PFSK-1 (cell line): ENCODE data around the gene SPRY2.

ENCODE experiments used
- FOXP2 ChIP-seq: optimal IDR thresholded peaks from 2 replicates; pipeline ENCODE3; 2011; ENCODE audit warnings: borderline replicate concordance, control low read depth, inconsistent platforms; ENCODE audit not compliant: insufficient read depth; ENCODE audit errors: extremely low read length, extremely low read depth
- POLR2AphosphoS5 ChIP-seq: IDR thresholded peaks from 2 replicates; pipeline ENCODE4 v1.6.1; 2012; ENCODE audit warnings: low read depth, mild to moderate bottlenecking, control low read depth, low read length, moderate library complexity
- REST ChIP-seq, 2 experiments: IDR thresholded peaks; 2 replicates each; pipeline versions ENCODE4 v1.6.1 to v1.8.0; 2011 to 2012; ENCODE audit warnings: low read depth in 2 of 2, low read length in 2 of 2, control low read depth in 1 of 2, inconsistent platforms in 1 of 2, mild to moderate bottlenecking in 1 of 2, moderate library complexity in 1 of 2; ENCODE audit not compliant: insufficient read depth in 1 of 2
- SIN3A ChIP-seq: IDR thresholded peaks from 2 replicates; pipeline ENCODE4 v1.6.1; 2012; ENCODE audit warnings: mild to moderate bottlenecking, low read length, moderate library complexity, borderline replicate concordance; ENCODE audit not compliant: insufficient read depth
- TAF1 ChIP-seq: IDR thresholded peaks from 2 replicates; pipeline ENCODE4 v1.6.1; 2012; ENCODE audit warnings: low read length, control low read depth, borderline replicate concordance; ENCODE audit not compliant: insufficient read depth

Gene SPRY2

GRCh38 chr13:80348750-80349149, 7.8 kb upstream of the SPRY2 start:
- no peak for TF ChIP-seq POLR2AphosphoS5
- no peak for TF ChIP-seq REST (IDR thresholded peaks at IDR 0.05; ENCODE audit: insufficient read depth in 1 of 2, low read depth in 2 of 2, low read length in 2 of 2)
- no peak for TF ChIP-seq SIN3A
- no peak for TF ChIP-seq FOXP2
- no peak for TF ChIP-seq TAF1

- no peak for TF ChIP-seq SIN3A
- TF ChIP-seq REST (IDR thresholded peaks at IDR 0.05; ENCODE audit: insufficient read depth in 1 of 2, low read depth in 2 of 2, low read length in 2 of 2): no peak
- TF ChIP-seq TAF1: no peak
- TF ChIP-seq POLR2AphosphoS5: no peak
- no peak for TF ChIP-seq FOXP2
Measured at GRCh38 chr13:80348314-80348713, 7.4 kb upstream of the SPRY2 start.

- TF ChIP-seq TAF1 (no peak), SIN3A (no peak)
Measured at GRCh38 chr13:80345771-80346510, 5.0 kb upstream of the SPRY2 start.

- TF ChIP-seq SIN3A (no peak), FOXP2 (no peak), REST (IDR thresholded peaks at IDR 0.05; ENCODE audit: insufficient read depth in 1 of 2, low read depth in 2 of 2, low read length in 2 of 2) (no peak), TAF1 (no peak), POLR2AphosphoS5 (no peak)
Measured at GRCh38 chr13:80342471-80343371, 1.8 kb upstream of the SPRY2 start.

- no peak for TF ChIP-seq TAF1
- TF ChIP-seq POLR2AphosphoS5: no peak
- TF ChIP-seq REST (IDR thresholded peaks at IDR 0.05; ENCODE audit: insufficient read depth in 1 of 2, low read depth in 2 of 2, low read length in 2 of 2): no peak
- no peak for TF ChIP-seq FOXP2
- TF ChIP-seq SIN3A: no peak
Measured at GRCh38 chr13:80341756-80342370, 937 bp upstream of the SPRY2 start.
